ENCODE measurements around the gene PLXNC1. TPM values are rescaled to one million over a fixed set of nuclear protein-coding genes. Genes with fewer than 3 reads are reported as not detected.

PLXNC1 gene
- total RNA-seq, 1 donor from 2014 or later, result 14.2 TPM

- no peak for DNase-seq (ENCODE audit: extremely low spot score in 2 of 2)
- Histone ChIP-seq H3K9me3 (no peaks in the 10 kb centered on the region), H3K27me3 (no peaks in the 10 kb centered on the region), H3K4me1 (peaks cover 48% of the 10 kb centered on the region), H3K36me3 (no peaks in the 10 kb centered on the region), H3K27ac (peak overlapping the region; percentile 90), H3K4me3 (no peak overlapping the region)
- intact Hi-C loops (cut with DNase I), result no loop called here
- TF ChIP-seq POLR2AphosphoS5 (IDR thresholded peaks at IDR 0.05; ENCODE audit: insufficient read depth in 1 of 2, low read depth in 1 of 2) (peak; percentile 37 to 74), CTCF (IDR thresholded peaks at IDR 0.05) (no peak)
These were observed 118.6 kb downstream of the PLXNC1 start for GRCh38 chr12:94266796-94267536.

- H3K4me1 ChIP-seq, result peaks cover 46% of the 10 kb centered on the region
- TF ChIP-seq POLR2AphosphoS5 (IDR thresholded peaks at IDR 0.05; ENCODE audit: insufficient read depth in 1 of 2, low read depth in 1 of 2), result peak in 1 of 2 donors; percentile 17
- TF ChIP-seq CTCF (IDR thresholded peaks at IDR 0.05), result no peak
- no peak for TF ChIP-seq POLR2A (IDR thresholded peaks at IDR 0.05)
- intact Hi-C loops (cut with DNase I), result no loop called here
- H3K4me3 ChIP-seq, result no peak overlapping the region
- no peaks in the 10 kb centered on the region for H3K27me3 ChIP-seq
- H3K36me3 ChIP-seq, result no peaks in the 10 kb centered on the region
- H3K9me3 ChIP-seq, result no peaks in the 10 kb centered on the region
- DNase-seq (ENCODE audit: extremely low spot score in 2 of 2), result no peak
- peak overlapping the region; percentile 90 for H3K27ac ChIP-seq
These were observed 119.1 kb downstream of the PLXNC1 start for GRCh38 chr12:94267537-94267872.

GRCh38 chr12:94267921-94268471 lies 119.6 kb downstream of the PLXNC1 start:
- DNase-seq (ENCODE audit: extremely low spot score in 2 of 2), result no peak
- Histone ChIP-seq H3K27ac (peak overlapping the region; percentile 90), H3K27me3 (no peaks in the 10 kb centered on the region), H3K4me1 (peaks cover 41% of the 10 kb centered on the region), H3K4me3 (no peak overlapping the region), H3K9me3 (no peaks in the 10 kb centered on the region), H3K36me3 (no peaks in the 10 kb centered on the region)
- intact Hi-C loops (cut with DNase I), result no loop called here
- TF ChIP-seq POLR2AphosphoS5 (IDR thresholded peaks at IDR 0.05; ENCODE audit: insufficient read depth in 1 of 2, low read depth in 1 of 2) (no peak), CTCF (IDR thresholded peaks at IDR 0.05) (no peak), POLR2A (IDR thresholded peaks at IDR 0.05) (no peak)

- TF ChIP-seq POLR2A (IDR thresholded peaks at IDR 0.05), result no peak
- H3K9me3 ChIP-seq, result no peaks in the 10 kb centered on the region
- H3K36me3 ChIP-seq, result no peaks in the 10 kb centered on the region
- DNase-seq (ENCODE audit: extremely low spot score in 2 of 2), result no peak
- H3K4me1 ChIP-seq, result peaks cover 34% of the 10 kb centered on the region
- no peaks in the 10 kb centered on the region for H3K27me3 ChIP-seq
- no peak overlapping the region for H3K4me3 ChIP-seq
- H3K27ac ChIP-seq, result peak overlapping the region; percentile 90
- intact Hi-C loops (cut with DNase I), result no loop called here
These were observed 121.1 kb downstream of the PLXNC1 start for GRCh38 chr12:94269316-94269999.

- Histone ChIP-seq H3K4me3 (no peak overlapping the region), H3K9me3 (no peaks in the 10 kb centered on the region), H3K4me1 (peaks cover 17% of the 10 kb centered on the region), H3K36me3 (no peaks in the 10 kb centered on the region), H3K27me3 (no peaks in the 10 kb centered on the region), H3K27ac (no peak overlapping the region)
- no peak for DNase-seq (ENCODE audit: extremely low spot score in 2 of 2)
- no peak for TF ChIP-seq POLR2A (IDR thresholded peaks at IDR 0.05)
- TF ChIP-seq POLR2AphosphoS5 (IDR thresholded peaks at IDR 0.05; ENCODE audit: insufficient read depth in 1 of 2, low read depth in 1 of 2), result no peak
- TF ChIP-seq CTCF (IDR thresholded peaks at IDR 0.05), result no peak
- intact Hi-C loops (cut with DNase I), result no loop called here
These were observed 123.0 kb downstream of the PLXNC1 start for GRCh38 chr12:94271351-94271750.
